PC-9 (cell line): ENCODE results near the gene DHPS.

ENCODE experiments used
- CTCF ChIP-seq: fragments of 200-600 bp; sonication (generic); conservative IDR thresholded peaks from 2 replicates; pipeline ENCODE4 v1.6.1; 2017; ENCODE audit warnings: mixed run types, antibody characterized with exemption, mild to moderate bottlenecking, moderate library complexity
- EZH2 ChIP-seq: fragments of 200-600 bp; sonication (generic); IDR thresholded peaks from 2 replicates; pipeline ENCODE4 v1.8.0; 2017; ENCODE audit warnings: antibody characterized with exemption, low read depth

- TF ChIP-seq CTCF (no peak), EZH2 (no peak)
Measured at GRCh38 chr19:12648088-12648487, 33.6 kb downstream of the DHPS start.
